HG03025 (cell line): Measurements from ENCODE around the gene PSAP.

ENCODE experiments used
- ATAC-seq: cut with Tn5 transposase; IDR thresholded peaks from one replicate; pipeline ENCODE4 v1.9.1; 2021; ENCODE audit warnings: mild to moderate bottlenecking, moderate library complexity; ENCODE audit not compliant: unreplicated experiment, low FRiP score

Gene PSAP

DNA sequence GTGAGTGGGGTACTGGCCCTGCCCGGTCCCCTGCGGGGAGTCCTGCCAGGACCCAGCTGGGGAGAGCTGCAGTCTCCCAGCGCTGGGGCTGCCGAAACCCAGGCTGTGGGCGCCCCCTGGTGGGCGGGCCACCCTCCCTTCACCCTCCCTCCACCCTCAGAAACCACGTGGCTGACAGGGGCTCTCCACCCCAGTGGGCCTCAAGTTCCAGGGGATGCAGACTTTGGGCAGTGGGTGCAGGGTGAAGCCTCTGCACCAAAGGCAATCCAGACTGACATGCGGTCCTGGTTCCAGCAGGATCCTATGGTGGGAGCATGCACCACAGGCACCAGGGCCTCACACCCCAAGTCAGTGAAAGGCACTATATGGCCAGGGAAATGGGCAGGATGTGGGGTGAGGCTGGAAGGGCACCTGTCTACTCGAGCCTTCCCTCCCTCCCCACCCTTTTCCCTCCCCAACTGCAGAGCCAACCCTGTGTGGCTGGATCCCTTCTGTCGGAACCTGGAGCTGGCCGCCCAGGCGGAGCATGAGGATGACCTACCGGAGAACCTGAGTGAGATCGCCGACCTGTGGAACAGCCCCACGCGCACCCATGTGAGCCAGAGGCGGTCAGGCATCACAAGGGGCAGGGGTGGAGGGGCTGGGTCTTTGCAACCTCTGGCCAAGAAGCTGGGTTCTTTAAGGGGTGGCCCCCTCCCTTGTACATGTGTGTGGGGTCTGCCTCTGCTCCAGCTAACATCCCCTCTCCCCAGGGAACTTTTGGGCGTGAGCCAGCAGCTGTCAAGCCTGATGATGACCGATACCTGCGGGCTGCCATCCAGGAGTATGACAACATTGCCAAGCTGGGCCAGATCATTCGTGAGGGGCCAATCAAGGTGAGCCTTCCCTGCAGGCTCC is 38.8 kb downstream of the PSAP start:
- ATAC-seq: no peak

GRCh38 chr10:71811351-71811750 is 39.7 kb downstream of the PSAP start:
- no peak for ATAC-seq

DNA sequence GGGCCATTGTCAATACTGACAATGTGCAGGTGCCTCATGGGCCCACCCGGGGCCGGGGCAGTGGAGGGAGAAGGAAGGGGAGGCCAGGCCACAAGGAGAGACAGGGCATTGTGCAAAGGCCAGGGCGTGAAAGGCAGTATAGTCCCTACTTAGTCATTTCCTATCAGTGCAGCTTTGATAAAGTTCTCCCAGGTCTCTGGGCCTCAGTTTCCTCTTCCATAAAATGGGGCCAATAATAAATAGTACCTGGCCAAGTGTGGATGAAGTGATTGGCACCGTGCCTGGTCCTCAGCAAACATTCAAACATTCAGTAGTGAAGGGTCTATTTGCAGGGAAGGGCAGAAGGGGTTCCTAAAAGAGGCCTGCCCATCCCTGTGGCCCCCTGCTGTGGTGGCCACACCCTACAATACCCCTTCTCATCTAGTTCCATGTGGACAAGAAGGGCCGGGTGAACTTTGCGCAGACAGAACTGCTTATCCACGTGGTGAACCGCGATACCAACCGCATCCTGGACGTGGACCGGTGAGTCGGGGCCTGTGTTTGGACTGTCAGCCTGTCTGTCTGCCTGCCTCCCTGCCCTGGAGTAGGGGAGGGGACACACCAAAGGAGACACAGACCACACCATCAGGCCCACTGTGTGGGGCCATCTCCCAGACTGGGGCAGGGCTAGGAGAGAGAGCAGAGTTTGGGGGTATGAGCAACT is 40.9 kb downstream of the PSAP start:
- ATAC-seq: no peak

DNA sequence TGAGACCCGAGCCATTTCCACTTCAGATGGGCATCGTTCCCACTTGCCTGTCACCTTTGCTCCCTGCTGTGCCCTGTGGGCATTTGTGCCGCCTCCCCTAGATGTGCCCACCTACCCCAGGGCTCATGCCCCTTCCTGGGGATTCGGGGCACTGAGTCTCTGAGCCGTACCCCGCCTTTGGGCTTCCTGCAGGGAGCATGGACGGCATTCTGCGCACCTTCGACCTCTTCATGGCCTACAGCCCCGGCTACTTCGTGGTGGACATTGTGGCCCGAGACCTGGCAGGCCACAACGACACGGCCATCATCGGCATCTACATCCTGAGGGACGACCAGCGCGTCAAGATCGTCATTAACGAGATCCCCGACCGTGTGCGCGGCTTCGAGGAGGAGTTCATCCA is 41.4 kb downstream of the PSAP start:
- ATAC-seq: no peak

- no peak for ATAC-seq
These were observed 43.2 kb downstream of the PSAP start for GRCh38 chr10:71807557-71808510.

- no peak for ATAC-seq
These were observed 44.1 kb downstream of the PSAP start for GRCh38 chr10:71806704-71807556.

- no peak for ATAC-seq
These were observed 45.0 kb downstream of the PSAP start for GRCh38 chr10:71805776-71806703.

GRCh38 chr10:71804077-71804476 is 47.0 kb downstream of the PSAP start:
- no peak for ATAC-seq

DNA sequence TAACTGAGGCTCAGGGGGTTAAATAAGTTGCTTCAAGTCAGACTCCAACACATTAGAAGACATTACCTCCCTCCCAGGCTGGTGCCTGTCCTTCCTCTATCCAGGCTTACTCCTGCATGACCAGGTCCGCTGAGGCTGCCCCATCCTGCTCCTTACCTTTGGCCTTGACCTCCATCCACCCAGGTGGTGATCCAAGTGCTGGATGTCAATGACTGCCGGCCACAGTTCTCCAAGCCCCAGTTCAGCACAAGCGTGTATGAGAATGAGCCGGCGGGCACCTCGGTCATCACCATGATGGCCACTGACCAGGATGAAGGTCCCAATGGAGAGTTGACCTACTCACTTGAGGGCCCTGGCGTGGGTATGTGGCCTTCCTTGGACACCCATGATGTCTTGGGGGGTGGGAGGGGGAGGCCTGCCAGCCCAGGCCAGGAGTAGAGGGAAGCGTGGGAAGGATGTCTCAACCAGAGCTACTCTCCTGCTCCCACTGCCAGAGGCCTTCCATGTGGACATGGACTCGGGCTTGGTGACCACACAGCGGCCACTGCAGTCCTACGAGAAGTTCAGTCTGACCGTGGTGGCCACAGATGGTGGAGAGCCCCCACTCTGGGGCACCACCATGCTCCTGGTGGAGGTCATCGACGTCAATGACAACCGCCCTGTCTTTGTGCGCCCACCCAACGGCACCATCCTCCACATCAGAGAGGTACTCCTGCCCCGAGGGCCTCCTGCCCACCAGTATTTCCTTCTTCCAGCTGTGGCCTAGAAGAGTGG is 48.1 kb downstream of the PSAP start:
- ATAC-seq: no peak

DNA sequence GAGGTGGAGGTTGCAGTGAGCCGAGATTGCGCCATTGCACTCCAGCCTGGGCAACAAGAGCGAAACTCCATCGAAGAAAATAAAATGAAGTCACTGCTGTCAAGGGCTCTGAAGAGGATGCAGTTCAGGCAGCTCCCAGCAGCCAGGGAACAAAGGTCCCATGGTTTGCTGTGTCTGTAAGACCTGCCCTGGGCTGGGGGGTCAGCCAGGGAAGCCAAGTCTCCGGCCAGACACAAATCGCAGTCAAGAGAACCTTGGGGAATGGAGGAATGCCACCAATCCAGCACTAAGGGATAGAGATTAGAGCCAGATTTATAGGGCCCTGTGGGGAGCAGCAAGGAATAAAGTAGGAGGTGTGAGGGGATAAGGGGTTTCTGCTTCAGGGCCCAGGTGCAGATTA is 48.8 kb downstream of the PSAP start:
- ATAC-seq: no peak

GRCh38 chr10:71801361-71801760 is 49.7 kb downstream of the PSAP start:
- peak; percentile 70 for ATAC-seq

GRCh38 chr10:71799608-71800453 is 51.2 kb downstream of the PSAP start:
- no peak for ATAC-seq

GRCh38 chr10:71799112-71799511 is 51.9 kb downstream of the PSAP start:
- no peak for ATAC-seq

GRCh38 chr10:71798308-71798624 is 52.8 kb downstream of the PSAP start:
- ATAC-seq: no peak

DNA sequence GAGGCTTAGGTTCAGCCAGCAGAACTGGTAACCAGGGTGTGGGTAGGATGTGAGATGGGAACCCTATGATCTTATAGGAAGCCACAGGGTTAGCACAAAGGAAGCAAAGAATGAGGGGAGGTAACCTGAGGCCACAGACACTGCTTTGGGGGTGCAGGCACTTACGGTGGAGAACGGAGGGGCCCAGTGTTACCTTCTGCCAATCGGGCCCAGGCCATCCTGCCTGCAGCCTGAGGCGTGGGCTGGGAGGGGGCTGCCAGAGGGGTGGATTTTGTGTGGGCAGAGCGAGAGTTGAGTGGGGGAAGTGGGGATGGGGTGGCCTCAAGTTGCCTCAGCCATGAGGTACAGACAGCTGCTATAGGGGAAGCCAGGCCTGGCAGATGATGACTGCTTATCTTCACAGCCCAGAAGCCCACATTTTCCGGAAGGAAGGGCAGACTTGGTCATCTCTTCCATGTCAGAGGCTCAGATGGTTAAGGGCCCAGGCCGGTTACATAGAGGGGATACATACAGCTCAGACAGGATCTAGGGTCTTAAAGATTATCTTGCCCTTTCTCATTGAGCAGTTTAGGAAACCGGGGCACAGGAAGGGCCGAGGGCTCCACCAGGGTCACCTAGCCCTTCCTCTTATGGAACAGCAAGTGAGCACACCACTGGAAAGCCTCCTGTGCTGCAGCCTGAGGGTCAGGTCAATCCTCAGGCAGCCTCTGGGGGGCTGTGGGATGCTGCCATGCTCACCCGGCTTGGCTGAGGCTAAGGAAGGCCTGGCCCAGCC is 53.3 kb downstream of the PSAP start:
- no peak for ATAC-seq

DNA sequence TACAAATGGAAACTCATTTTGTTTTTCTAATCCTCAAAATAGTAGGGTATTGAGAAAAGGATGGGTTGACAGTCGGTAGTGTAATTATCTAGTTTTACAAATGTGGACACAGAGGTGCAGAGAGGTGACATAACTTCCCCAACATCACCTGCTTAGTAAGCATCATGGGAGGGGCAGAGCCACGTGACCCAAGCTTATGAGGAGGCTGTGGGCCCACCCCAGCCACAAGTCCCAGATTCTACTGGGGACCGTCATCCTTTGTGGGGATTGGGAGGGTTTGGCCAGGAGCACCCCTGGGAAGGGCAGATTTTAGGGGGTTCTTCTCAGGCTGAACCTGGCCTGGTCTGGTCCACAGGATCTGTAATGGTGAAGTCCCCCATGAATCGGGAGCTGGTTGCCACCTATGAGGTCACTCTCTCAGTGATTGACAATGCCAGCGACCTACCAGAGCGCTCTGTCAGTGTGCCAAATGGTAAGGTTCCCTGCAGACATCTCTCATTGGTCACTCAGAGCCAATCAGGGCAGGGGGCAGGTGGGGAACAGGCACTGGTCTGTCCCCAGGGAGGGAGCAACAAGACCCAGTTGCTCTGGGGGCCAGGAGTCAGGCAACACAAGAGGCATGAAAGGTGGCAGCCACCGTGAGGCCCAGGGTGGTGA is 54.2 kb downstream of the PSAP start:
- no peak for ATAC-seq
